Measurements from ENCODE around the gene USP32. TPM values are rescaled to one million over a fixed set of nuclear protein-coding genes. Genes with fewer than 3 reads are reported as not detected.
"Not testable (repeated sequence)": the region's sequence is repeated elsewhere in the genome, so short reads cannot be mapped to it uniquely, and the experiment has no call there.

USP32 gene
- total and polyA plus RNA-seq, 2 donors (not counting 1 experiment from before 2014, with no cell fraction given) = 7.7 to 48.8 TPM

GRCh38 chr17:60215895-60216294 is 176.0 kb downstream of the USP32 start:
- H3K4me1 ChIP-seq (ENCODE audit: control insufficient read depth in 2 of 2, insufficient read depth in 2 of 2, low read length in 2 of 2); H3K9ac ChIP-seq (ENCODE audit: low read length); H3K36me3 ChIP-seq (replicated peaks in 1 of 2; ENCODE audit: control extremely low read depth in 1 of 2, control insufficient read depth in 1 of 2, extremely low read depth in 1 of 2, insufficient read depth in 2 of 2, low read length in 1 of 2); H3K27ac ChIP-seq (ENCODE audit: low read length in 2 of 2); H4K20me1 ChIP-seq (ENCODE audit: control insufficient read depth, insufficient read depth, low read length, poor library complexity, severe bottlenecking); H3K79me2 ChIP-seq (ENCODE audit: control insufficient read depth, insufficient read depth, low read length); H3K4me3 ChIP-seq (ENCODE audit: control extremely low read depth in 1 of 5, extremely low read depth in 1 of 5, insufficient read depth in 1 of 5, low read depth in 2 of 5, low read length in 4 of 5); H3K27me3 ChIP-seq (replicated peaks in 1 of 4; ENCODE audit: control extremely low read depth in 1 of 4, control insufficient read depth in 3 of 4, insufficient read depth in 4 of 4, low read length in 3 of 4); DNase-seq; H3K9me3 Mint-ChIP-seq (ENCODE audit: insufficient read depth); H3K27ac Mint-ChIP-seq; POLR2A ChIA-PET; H2AFZ ChIP-seq (ENCODE audit: insufficient read depth, low read depth, low read length, poor library complexity, severe bottlenecking); CTCF ChIA-PET; ATAC-seq (ENCODE audit: low read depth); intact Hi-C loops (cut with micrococcal nuclease); H3K27me3 Mint-ChIP-seq; H3K4me1 Mint-ChIP-seq; H3K9me3 ChIP-seq (ENCODE audit: control extremely low read depth in 1 of 3, control insufficient read depth in 2 of 3, insufficient read depth in 1 of 3, low read length in 2 of 3); H3K4me2 ChIP-seq (replicated peaks; ENCODE audit: low read depth, low read length, poor library complexity, severe bottlenecking); H3K4me3 Mint-ChIP-seq: not testable (repeated sequence)
- WGBS (ENCODE audit: insufficient coverage) = no CpG with 5 or more reads among the region's 2 CpGs

GRCh38 chr17:60211282-60211681 is 180.7 kb downstream of the USP32 start:
- H4K20me1 ChIP-seq (ENCODE audit: control insufficient read depth, insufficient read depth, low read length, poor library complexity, severe bottlenecking); intact Hi-C loops (cut with micrococcal nuclease); H3K9me3 Mint-ChIP-seq (ENCODE audit: insufficient read depth); H3K79me2 ChIP-seq (ENCODE audit: control insufficient read depth, insufficient read depth, low read length); H3K27ac ChIP-seq (ENCODE audit: low read length in 2 of 2); H3K9ac ChIP-seq (ENCODE audit: low read length); H3K36me3 ChIP-seq (replicated peaks in 1 of 2; ENCODE audit: control extremely low read depth in 1 of 2, control insufficient read depth in 1 of 2, extremely low read depth in 1 of 2, insufficient read depth in 2 of 2, low read length in 1 of 2); H3K4me3 ChIP-seq (ENCODE audit: control extremely low read depth in 1 of 5, extremely low read depth in 1 of 5, insufficient read depth in 1 of 5, low read depth in 2 of 5, low read length in 4 of 5); H3K27me3 ChIP-seq (replicated peaks in 1 of 4; ENCODE audit: control extremely low read depth in 1 of 4, control insufficient read depth in 3 of 4, insufficient read depth in 4 of 4, low read length in 3 of 4); ATAC-seq (ENCODE audit: low read depth); H2AFZ ChIP-seq (ENCODE audit: insufficient read depth, low read depth, low read length, poor library complexity, severe bottlenecking); H3K4me1 Mint-ChIP-seq; CTCF ChIA-PET; H3K4me2 ChIP-seq (replicated peaks; ENCODE audit: low read depth, low read length, poor library complexity, severe bottlenecking); H3K9me3 ChIP-seq (ENCODE audit: control extremely low read depth in 1 of 3, control insufficient read depth in 2 of 3, insufficient read depth in 1 of 3, low read length in 2 of 3); POLR2A ChIA-PET; H3K4me3 Mint-ChIP-seq; H3K27ac Mint-ChIP-seq; DNase-seq; H3K27me3 Mint-ChIP-seq; H3K4me1 ChIP-seq (ENCODE audit: control insufficient read depth in 2 of 2, insufficient read depth in 2 of 2, low read length in 2 of 2): not testable (repeated sequence)

GRCh38 chr17:60208302-60208701 is 183.6 kb downstream of the USP32 start:
- H2AFZ ChIP-seq (ENCODE audit: insufficient read depth, low read depth, low read length, poor library complexity, severe bottlenecking); ATAC-seq (ENCODE audit: low read depth); H4K20me1 ChIP-seq (ENCODE audit: control insufficient read depth, insufficient read depth, low read length, poor library complexity, severe bottlenecking); H3K9me3 ChIP-seq (ENCODE audit: control extremely low read depth in 1 of 3, control insufficient read depth in 2 of 3, insufficient read depth in 1 of 3, low read length in 2 of 3); H3K4me1 ChIP-seq (ENCODE audit: control insufficient read depth in 2 of 2, insufficient read depth in 2 of 2, low read length in 2 of 2); H3K4me3 Mint-ChIP-seq; CTCF ChIA-PET; H3K27ac ChIP-seq (ENCODE audit: low read length in 2 of 2); H3K79me2 ChIP-seq (ENCODE audit: control insufficient read depth, insufficient read depth, low read length); H3K27me3 ChIP-seq (replicated peaks in 1 of 4; ENCODE audit: control extremely low read depth in 1 of 4, control insufficient read depth in 3 of 4, insufficient read depth in 4 of 4, low read length in 3 of 4); H3K27me3 Mint-ChIP-seq; H3K9me3 Mint-ChIP-seq (ENCODE audit: insufficient read depth); H3K4me1 Mint-ChIP-seq; H3K9ac ChIP-seq (ENCODE audit: low read length); H3K4me3 ChIP-seq (ENCODE audit: control extremely low read depth in 1 of 5, extremely low read depth in 1 of 5, insufficient read depth in 1 of 5, low read depth in 2 of 5, low read length in 4 of 5); H3K27ac Mint-ChIP-seq; H3K36me3 ChIP-seq (replicated peaks in 1 of 2; ENCODE audit: control extremely low read depth in 1 of 2, control insufficient read depth in 1 of 2, extremely low read depth in 1 of 2, insufficient read depth in 2 of 2, low read length in 1 of 2); DNase-seq; POLR2A ChIA-PET; intact Hi-C loops (cut with micrococcal nuclease); H3K4me2 ChIP-seq (replicated peaks; ENCODE audit: low read depth, low read length, poor library complexity, severe bottlenecking): not testable (repeated sequence)
- no CpG with 5 or more reads among the region's 1 CpG for WGBS (ENCODE audit: insufficient coverage)

- H4K20me1 ChIP-seq (ENCODE audit: control insufficient read depth, insufficient read depth, low read length, poor library complexity, severe bottlenecking); H3K4me3 ChIP-seq (ENCODE audit: control extremely low read depth in 1 of 5, extremely low read depth in 1 of 5, insufficient read depth in 1 of 5, low read depth in 2 of 5, low read length in 4 of 5); H3K9me3 Mint-ChIP-seq (ENCODE audit: insufficient read depth); CTCF ChIA-PET; ATAC-seq (ENCODE audit: low read depth); H3K4me2 ChIP-seq (replicated peaks; ENCODE audit: low read depth, low read length, poor library complexity, severe bottlenecking); H3K27me3 ChIP-seq (replicated peaks in 1 of 4; ENCODE audit: control extremely low read depth in 1 of 4, control insufficient read depth in 3 of 4, insufficient read depth in 4 of 4, low read length in 3 of 4); H3K27ac Mint-ChIP-seq; H3K9me3 ChIP-seq (ENCODE audit: control extremely low read depth in 1 of 3, control insufficient read depth in 2 of 3, insufficient read depth in 1 of 3, low read length in 2 of 3); H3K9ac ChIP-seq (ENCODE audit: low read length); intact Hi-C loops (cut with micrococcal nuclease); H3K4me3 Mint-ChIP-seq; H3K79me2 ChIP-seq (ENCODE audit: control insufficient read depth, insufficient read depth, low read length); H3K4me1 Mint-ChIP-seq; H3K4me1 ChIP-seq (ENCODE audit: control insufficient read depth in 2 of 2, insufficient read depth in 2 of 2, low read length in 2 of 2); POLR2A ChIA-PET; DNase-seq; H2AFZ ChIP-seq (ENCODE audit: insufficient read depth, low read depth, low read length, poor library complexity, severe bottlenecking); H3K27me3 Mint-ChIP-seq; H3K27ac ChIP-seq (ENCODE audit: low read length in 2 of 2); H3K36me3 ChIP-seq (replicated peaks in 1 of 2; ENCODE audit: control extremely low read depth in 1 of 2, control insufficient read depth in 1 of 2, extremely low read depth in 1 of 2, insufficient read depth in 2 of 2, low read length in 1 of 2): not testable (repeated sequence)
Measured at GRCh38 chr17:60205782-60206181, 186.2 kb downstream of the USP32 start.

Data from B cell (primary cell).